Measurements from ENCODE around the gene PCSK2.

The PCSK2 gene

DNA sequence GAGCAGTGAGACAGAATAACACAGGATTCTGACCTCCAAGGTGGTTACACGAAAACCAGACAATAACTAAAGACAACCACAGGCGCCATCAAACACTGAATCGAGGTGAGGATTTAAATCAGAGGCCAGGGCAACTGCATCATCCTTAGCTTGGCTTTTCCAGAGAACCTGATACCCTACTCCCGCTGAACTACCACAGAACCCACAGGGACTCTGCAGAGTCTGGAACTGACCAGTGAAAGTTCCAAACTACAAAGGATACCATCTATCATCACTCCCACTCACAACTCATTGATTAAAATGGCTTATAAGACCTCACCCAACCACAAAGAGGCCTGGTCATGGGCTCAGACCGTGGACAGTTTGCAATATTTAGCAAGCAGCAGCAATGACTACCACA, 219.3 kb downstream of the PCSK2 start:
- H3K4me1 Mint-ChIP-seq (ENCODE audit: low read depth): no peaks in the 10 kb centered on the region
- DNase-seq: no peak
- no peak overlapping the region for H3K4me3 Mint-ChIP-seq
- peaks cover 26% of the 10 kb centered on the region for H3K27me3 Mint-ChIP-seq
- no peaks in the 10 kb centered on the region for H3K36me3 Mint-ChIP-seq (ENCODE audit: low read depth)
- H3K27ac Mint-ChIP-seq: no peak overlapping the region
- no peaks in the 10 kb centered on the region for H3K9me3 Mint-ChIP-seq

DNA sequence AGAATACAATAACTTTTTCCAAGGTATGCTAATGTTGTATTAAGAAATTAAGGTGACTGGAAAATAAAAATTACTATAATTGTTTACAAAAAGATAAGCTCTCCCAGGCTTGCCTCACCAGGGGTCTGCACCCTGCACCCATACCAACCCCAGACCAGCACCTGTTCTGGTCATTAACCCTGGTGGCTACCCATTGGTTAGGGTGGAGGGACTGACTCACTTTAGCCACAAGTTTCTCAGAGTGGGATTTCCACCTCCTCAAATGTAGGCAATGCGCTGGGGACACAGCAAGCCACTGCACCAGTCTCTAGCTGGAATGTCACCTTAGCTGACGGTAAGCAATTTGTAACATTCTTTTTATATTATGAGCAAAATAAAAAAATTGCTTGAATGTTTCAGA, 221.2 kb downstream of the PCSK2 start:
- Mint-ChIP-seq H3K4me3 (no peak overlapping the region), H3K36me3 (ENCODE audit: low read depth) (no peaks in the 10 kb centered on the region), H3K9me3 (no peaks in the 10 kb centered on the region), H3K27ac (no peak overlapping the region), H3K27me3 (peaks cover 35% of the 10 kb centered on the region), H3K4me1 (ENCODE audit: low read depth) (no peaks in the 10 kb centered on the region)
- DNase-seq: no peak

DNA sequence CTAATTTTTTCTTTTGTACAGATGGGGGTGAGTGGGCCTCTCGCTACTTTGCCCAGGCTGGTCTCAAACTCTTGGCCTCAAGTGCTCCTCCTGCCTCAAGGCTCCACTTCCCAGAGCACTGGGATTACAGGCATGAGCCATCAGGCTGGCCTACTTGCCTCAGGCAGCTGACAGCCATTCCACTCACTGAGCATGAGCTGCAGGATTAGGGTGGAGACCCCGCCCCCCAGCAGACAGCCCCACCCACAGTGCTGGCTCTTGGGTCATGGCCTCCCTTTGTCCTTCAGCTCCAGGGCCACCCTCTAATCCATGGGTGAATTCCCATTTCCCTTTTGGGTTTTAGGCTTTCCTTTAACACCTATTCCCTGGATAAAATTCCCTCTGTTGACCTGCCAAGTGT, 222.2 kb downstream of the PCSK2 start:
- Mint-ChIP-seq H3K27me3 (peaks cover 32% of the 10 kb centered on the region), H3K9me3 (no peaks in the 10 kb centered on the region), H3K36me3 (ENCODE audit: low read depth) (no peaks in the 10 kb centered on the region), H3K27ac (no peak overlapping the region), H3K4me1 (ENCODE audit: low read depth) (no peaks in the 10 kb centered on the region), H3K4me3 (no peak overlapping the region)
- DNase-seq: no peak

DNA sequence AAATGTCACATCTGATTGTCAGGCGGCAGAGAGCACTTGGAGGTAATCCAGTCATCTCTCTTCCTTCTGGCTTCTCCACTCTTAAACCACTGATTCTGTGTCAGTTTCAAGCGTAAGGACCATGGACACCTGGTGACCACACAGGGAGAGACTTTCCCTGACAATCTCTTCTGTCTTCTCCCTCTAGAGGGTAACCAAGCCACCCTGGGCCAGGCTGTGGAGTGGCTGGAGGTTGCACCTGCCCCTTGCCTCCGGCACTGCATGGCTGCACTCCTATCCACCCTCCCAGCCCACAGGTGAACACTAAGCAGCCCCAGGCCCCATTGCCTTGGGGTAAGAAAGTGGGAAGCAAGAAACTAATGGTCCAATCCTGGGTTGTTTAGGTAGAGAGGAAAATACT, 225.6 kb downstream of the PCSK2 start:
- DNase-seq: no peak
- Mint-ChIP-seq H3K9me3 (no peaks in the 10 kb centered on the region), H3K4me1 (ENCODE audit: low read depth) (no peaks in the 10 kb centered on the region), H3K4me3 (no peak overlapping the region), H3K27me3 (peaks cover 37% of the 10 kb centered on the region), H3K36me3 (ENCODE audit: low read depth) (no peaks in the 10 kb centered on the region), H3K27ac (no peak overlapping the region)

DNA sequence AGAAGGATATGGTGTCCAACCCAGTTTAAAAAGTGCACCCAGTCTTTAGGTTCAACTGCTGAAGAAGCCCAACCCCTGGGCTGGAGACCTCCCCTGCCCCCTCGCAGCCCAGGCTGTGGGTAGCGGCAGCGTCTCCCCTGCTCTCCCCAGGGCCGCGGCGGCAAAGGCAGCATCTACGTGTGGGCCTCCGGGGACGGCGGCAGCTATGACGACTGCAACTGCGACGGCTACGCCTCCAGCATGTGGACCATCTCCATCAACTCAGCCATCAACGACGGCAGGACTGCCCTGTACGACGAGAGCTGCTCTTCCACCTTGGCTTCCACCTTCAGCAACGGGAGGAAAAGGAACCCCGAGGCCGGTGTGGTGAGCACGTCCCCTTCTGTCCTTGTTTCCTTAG, 226.8 kb downstream of the PCSK2 start:
- no peak for DNase-seq
- Mint-ChIP-seq H3K9me3 (no peaks in the 10 kb centered on the region), H3K27ac (no peak overlapping the region), H3K27me3 (peaks cover 41% of the 10 kb centered on the region), H3K4me1 (ENCODE audit: low read depth) (no peaks in the 10 kb centered on the region), H3K36me3 (ENCODE audit: low read depth) (no peaks in the 10 kb centered on the region), H3K4me3 (no peak overlapping the region)

DNA sequence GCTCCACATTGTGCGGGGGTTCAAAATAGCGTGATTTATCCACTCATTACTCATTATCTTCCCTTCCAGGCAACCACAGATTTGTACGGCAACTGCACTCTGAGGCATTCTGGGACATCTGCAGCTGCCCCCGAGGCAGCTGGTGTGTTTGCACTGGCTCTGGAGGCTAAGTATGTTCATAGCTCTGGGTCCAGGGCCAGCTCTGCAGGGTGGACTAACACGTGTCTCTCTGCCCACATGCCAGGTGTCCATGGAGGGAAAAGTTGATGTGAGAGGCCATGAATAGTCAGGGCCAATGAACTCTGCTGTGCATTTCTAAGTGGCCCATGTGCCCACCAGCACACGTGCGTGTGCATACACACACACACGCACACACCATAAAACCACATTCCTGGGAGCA, 229.4 kb downstream of the PCSK2 start:
- H3K27ac Mint-ChIP-seq: no peak overlapping the region
- H3K4me1 Mint-ChIP-seq (ENCODE audit: low read depth): peaks cover 3% of the 10 kb centered on the region
- H3K36me3 Mint-ChIP-seq (ENCODE audit: low read depth): no peaks in the 10 kb centered on the region
- peaks cover 36% of the 10 kb centered on the region for H3K27me3 Mint-ChIP-seq
- no peaks in the 10 kb centered on the region for H3K9me3 Mint-ChIP-seq
- H3K4me3 Mint-ChIP-seq: no peak overlapping the region
- DNase-seq: no peak

DNA sequence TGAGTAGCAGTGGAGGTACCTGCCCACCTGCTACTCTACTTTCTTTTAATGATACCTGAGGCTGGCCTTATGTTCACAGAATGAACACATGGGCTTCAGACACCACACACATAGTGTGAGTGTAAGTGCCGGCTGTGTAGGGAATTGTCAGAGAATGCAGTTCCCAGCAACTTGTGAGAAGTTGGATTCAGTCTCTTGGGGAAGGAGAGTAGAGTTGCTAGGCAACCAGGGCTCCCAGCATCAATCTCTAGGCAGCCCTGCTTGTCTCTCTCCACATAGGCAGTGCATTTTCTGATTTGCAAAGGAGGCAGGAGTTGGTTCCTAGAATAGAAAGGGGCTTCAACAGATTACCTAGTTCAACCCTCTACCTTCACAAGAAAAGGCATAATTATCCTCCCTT, 230.2 kb downstream of the PCSK2 start:
- Mint-ChIP-seq H3K4me3 (no peak overlapping the region), H3K27me3 (peaks cover 31% of the 10 kb centered on the region), H3K9me3 (no peaks in the 10 kb centered on the region), H3K4me1 (ENCODE audit: low read depth) (peaks cover 3% of the 10 kb centered on the region), H3K36me3 (ENCODE audit: low read depth) (no peaks in the 10 kb centered on the region), H3K27ac (no peak overlapping the region)
- no peak for DNase-seq

DNA sequence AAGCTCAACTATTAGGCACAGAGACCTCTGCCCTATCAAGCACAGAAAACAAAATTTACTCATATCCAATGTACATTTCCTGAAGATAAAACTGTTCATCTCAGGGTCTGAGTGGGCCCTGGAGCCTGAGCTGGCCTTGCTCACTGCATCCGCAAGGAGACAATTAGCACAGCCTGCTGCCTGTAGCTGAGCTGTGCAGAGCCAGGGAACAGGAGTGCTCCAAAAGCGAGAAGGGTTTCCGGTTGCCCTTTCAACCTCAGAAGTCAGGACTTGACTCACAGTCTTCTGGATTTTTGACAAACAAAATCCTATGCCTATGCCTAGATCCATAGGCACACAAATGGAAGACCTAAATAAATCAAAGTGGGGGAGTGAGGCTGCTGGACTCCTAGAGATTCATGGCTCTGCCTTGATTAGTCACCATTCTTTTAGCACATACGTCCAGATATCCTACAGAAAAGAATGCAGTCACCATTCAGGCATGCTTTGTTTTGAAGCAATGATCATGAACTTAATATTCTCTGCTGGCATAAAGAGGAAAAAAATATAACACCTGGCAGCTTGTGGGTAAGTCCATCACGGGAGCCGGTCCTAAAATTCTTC, 230.8 kb downstream of the PCSK2 start:
- H3K4me1 Mint-ChIP-seq (ENCODE audit: low read depth): peaks cover 3% of the 10 kb centered on the region
- H3K27ac Mint-ChIP-seq: no peak overlapping the region
- H3K4me3 Mint-ChIP-seq: no peak overlapping the region
- no peaks in the 10 kb centered on the region for H3K36me3 Mint-ChIP-seq (ENCODE audit: low read depth)
- peaks cover 29% of the 10 kb centered on the region for H3K27me3 Mint-ChIP-seq
- DNase-seq: no peak
- H3K9me3 Mint-ChIP-seq: no peaks in the 10 kb centered on the region

DNA sequence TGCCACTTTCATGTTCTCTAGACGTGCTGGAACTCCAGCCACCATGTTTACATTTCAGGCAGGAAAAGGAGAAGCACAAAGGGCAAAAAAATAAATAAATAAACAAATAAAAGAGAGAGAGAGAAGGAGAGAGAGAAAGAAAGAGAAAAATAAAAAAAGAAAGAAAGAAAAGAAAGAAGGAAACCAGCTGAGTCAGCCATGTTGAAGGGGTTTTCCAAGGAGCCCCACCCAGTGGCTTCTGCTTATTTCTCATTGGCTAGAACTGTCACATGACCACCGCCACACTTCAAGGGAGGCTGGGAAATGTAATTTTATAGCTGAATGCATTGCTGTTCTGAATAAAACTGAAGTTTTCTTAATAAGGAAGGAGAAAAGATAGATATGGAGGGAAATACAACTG, 233.3 kb downstream of the PCSK2 start:
- Mint-ChIP-seq H3K9me3 (no peaks in the 10 kb centered on the region), H3K4me1 (ENCODE audit: low read depth) (peaks cover 3% of the 10 kb centered on the region), H3K27ac (no peak overlapping the region), H3K27me3 (peaks cover 17% of the 10 kb centered on the region), H3K36me3 (ENCODE audit: low read depth) (no peaks in the 10 kb centered on the region), H3K4me3 (no peak overlapping the region)
- DNase-seq: no peak

DNA sequence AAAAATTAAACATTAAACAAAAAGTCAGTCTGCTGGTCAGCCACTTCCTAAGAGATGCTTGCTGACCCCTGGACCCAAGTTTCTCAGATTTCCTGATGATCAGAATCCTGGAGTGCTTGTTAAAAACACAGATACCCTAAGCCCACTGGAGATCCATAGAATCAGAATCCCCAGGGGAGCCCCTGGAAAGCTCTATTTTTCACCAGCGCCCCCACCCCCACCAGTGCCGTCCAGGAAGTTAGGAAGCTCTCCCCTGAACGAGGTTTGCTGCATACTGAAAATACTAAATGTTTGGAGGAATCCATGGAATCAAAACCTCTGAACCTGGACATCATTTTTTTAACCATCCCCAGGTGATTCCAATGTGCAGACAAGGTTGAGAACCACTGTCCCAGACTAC, 235.1 kb downstream of the PCSK2 start:
- no peaks in the 10 kb centered on the region for H3K9me3 Mint-ChIP-seq
- H3K27ac Mint-ChIP-seq: no peak overlapping the region
- DNase-seq: no peak
- peaks cover 9% of the 10 kb centered on the region for H3K27me3 Mint-ChIP-seq
- no peak overlapping the region for H3K4me3 Mint-ChIP-seq
- H3K36me3 Mint-ChIP-seq (ENCODE audit: low read depth): no peaks in the 10 kb centered on the region
- H3K4me1 Mint-ChIP-seq (ENCODE audit: low read depth): peaks cover 3% of the 10 kb centered on the region

DNA sequence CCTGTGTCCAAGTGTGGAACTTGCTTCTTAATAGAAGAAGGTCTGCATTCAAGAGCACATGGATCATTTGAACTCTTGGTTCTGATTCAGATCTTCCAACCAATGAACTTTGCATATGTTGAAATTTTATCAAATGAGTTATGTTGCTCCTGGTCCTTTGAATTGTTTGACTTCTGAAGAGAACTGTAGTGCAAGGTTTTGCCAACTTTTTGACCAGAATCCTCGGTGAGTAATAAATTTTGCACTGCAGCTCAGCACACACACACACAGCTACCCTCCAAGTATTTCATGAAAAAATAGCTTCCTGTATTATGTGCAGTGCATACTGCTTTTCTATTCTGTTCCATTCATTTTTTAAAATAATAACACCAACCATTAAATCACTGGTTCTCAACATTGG, 236.9 kb downstream of the PCSK2 start:
- H3K27me3 Mint-ChIP-seq: peaks cover 8% of the 10 kb centered on the region
- H3K9me3 Mint-ChIP-seq: no peaks in the 10 kb centered on the region
- no peak overlapping the region for H3K27ac Mint-ChIP-seq
- H3K36me3 Mint-ChIP-seq (ENCODE audit: low read depth): no peaks in the 10 kb centered on the region
- no peak overlapping the region for H3K4me3 Mint-ChIP-seq
- no peak for DNase-seq
- H3K4me1 Mint-ChIP-seq (ENCODE audit: low read depth): peaks cover 3% of the 10 kb centered on the region

DNA sequence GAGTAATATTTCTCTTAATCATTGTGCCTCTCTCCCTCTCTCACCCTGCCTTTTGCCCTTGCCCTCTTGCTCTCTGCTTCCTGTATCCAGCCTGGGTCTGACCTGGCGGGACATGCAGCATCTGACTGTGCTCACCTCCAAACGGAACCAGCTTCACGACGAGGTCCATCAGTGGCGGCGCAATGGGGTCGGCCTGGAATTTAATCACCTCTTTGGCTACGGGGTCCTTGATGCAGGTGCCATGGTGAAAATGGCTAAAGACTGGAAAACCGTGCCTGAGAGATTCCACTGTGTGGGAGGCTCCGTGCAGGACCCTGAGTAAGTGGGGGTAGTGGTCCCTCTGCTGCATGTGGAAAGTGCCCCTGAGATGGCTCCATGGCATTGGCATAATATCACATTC, 238.4 kb downstream of the PCSK2 start:
- DNase-seq: no peak
- Mint-ChIP-seq H3K27me3 (peaks cover 8% of the 10 kb centered on the region), H3K4me3 (no peak overlapping the region), H3K27ac (no peak overlapping the region), H3K9me3 (no peaks in the 10 kb centered on the region), H3K4me1 (ENCODE audit: low read depth) (peaks cover 3% of the 10 kb centered on the region), H3K36me3 (ENCODE audit: low read depth) (no peaks in the 10 kb centered on the region)

DNA sequence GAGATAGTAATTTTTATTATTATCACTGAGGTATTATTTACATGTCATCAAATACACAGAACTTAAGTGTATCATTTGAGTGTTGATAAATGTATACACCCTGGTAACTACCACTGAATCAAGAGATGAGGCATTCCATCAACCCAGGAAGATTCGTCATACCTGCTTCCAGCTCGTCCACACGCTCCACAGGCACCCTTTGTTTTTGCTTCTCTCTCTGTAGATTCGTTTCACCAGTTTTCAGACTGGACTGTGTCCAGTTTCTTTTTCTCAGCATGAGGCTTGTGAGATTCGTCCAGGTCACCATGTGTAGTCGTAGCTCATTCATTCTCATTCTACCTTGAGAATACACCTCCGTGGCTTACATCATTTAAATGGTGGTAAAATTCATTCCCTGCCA, 239.8 kb downstream of the PCSK2 start:
- Mint-ChIP-seq H3K4me1 (ENCODE audit: low read depth) (no peaks in the 10 kb centered on the region), H3K36me3 (ENCODE audit: low read depth) (no peaks in the 10 kb centered on the region), H3K27me3 (peaks cover 8% of the 10 kb centered on the region), H3K4me3 (no peak overlapping the region), H3K9me3 (no peaks in the 10 kb centered on the region), H3K27ac (no peak overlapping the region)
- no peak for DNase-seq

DNA sequence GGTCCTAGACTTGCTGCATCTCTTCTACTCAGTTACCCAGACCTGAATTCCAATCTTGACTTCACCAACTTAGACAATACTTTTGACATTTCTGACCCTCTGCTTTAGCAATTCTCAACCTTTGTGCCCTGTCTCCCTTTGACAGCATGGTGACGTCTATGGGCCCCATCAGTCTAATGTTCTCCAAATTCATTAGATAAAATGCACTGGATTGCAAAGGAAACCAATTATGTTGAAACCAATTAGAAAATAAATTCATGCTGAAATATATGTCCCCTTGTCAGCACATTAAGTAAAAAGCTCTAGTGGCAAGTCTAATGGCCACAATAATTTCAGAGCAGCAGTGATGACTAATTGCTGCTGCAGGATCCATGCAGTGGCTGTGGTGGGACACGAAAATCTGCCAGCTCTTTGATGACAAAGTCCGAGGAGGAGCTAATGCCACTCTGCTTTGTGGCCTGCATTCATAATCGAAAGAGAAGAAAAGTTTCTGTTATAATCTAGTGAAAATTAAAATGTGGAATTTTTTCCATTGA, 240.3 kb downstream of the PCSK2 start:
- Mint-ChIP-seq H3K9me3 (no peaks in the 10 kb centered on the region), H3K4me3 (no peak overlapping the region), H3K36me3 (ENCODE audit: low read depth) (no peaks in the 10 kb centered on the region), H3K27me3 (peaks cover 10% of the 10 kb centered on the region), H3K27ac (no peak overlapping the region), H3K4me1 (ENCODE audit: low read depth) (no peaks in the 10 kb centered on the region)
- no peak for DNase-seq

DNA sequence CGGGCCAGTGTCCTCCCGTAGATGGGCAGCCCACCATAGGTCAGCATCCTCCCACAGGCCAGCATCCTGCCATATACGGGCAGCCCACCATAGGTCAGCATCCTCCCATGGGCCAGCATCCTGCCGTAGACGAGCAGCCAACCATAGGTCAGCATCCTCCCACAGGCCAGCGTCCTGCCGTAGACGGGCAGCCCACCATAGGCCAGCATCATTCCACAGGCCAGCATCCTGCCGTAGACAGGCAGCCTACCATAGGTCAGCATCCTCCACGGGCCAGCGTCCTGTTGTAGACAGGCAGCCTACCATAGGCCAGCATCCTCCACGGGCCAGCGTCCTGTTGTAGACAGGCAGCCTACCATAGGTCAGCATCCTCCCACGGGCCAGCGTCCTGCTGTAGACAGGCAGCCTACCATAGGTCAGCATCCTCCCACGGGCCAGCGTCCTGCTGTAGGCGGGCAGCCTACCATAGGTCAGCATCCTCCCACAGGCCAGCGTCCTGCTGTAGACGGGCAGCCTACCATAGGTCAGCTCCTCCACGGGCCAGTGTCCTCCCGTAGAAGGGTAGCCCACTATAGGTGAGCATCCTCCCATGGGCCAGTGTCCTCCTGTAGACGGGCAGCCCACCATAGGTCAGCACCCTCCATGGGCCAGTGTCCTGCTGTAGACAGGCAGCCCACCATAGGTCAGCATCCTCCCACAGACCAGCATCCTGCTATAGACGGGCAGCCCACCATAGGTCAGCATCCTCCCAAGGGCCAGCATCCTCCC, 241.4 kb downstream of the PCSK2 start:
- Mint-ChIP-seq H3K27me3 (peaks cover 6% of the 10 kb centered on the region), H3K9me3 (no peaks in the 10 kb centered on the region), H3K4me3 (no peak overlapping the region), H3K36me3 (ENCODE audit: low read depth) (no peaks in the 10 kb centered on the region), H3K27ac (no peak overlapping the region), H3K4me1 (ENCODE audit: low read depth) (no peaks in the 10 kb centered on the region)
- no peak for DNase-seq

Measured in activated T-cell treated with anti-CD3 and anti-CD28 coated beads, Interleukin-2, amount 50 U/mL, for 24 hours (primary cell).